GM23248 (cell line): Measurements from ENCODE around the gene STK4.

ENCODE experiments used
- EZH2 ChIP-seq: fragments of 200-600 bp; sonication (generic); IDR thresholded peaks from 2 replicates; pipeline ENCODE4 v1.6.1; 2018; ENCODE audit warnings: antibody characterized with exemption, mild to moderate bottlenecking; ENCODE audit not compliant: insufficient read depth, poor library complexity, severe bottlenecking
- EZH2phosphoT487 ChIP-seq: fragments of 200-600 bp; sonication (generic); IDR thresholded peaks from 2 replicates; pipeline ENCODE4 v1.6.1; 2018; ENCODE audit warnings: antibody characterized with exemption, moderate library complexity, mild to moderate bottlenecking, low read depth; ENCODE audit not compliant: insufficient read depth

- TF ChIP-seq EZH2 (no peak), EZH2phosphoT487 (no peak)
Measured at GRCh38 chr20:45044084-45044573, 77.8 kb downstream of the STK4 start.
